Mucosa of rectum (tissue), 2 donors: ENCODE data around the gene ACOD1.
"Not testable (repeated sequence)": the region's sequence is repeated elsewhere in the genome, so short reads cannot be mapped to it uniquely, and the experiment has no call there.

Source experiments
- H3K27ac ChIP-seq, 2 donors: one replicate each; pipeline ENCODE4 v1.7.0; 2013; ENCODE audit warnings: inconsistent platforms in 2 of 2, low read depth in 2 of 2, low read length in 2 of 2
- H3K27me3 ChIP-seq, 2 donors: one replicate each; pipeline ENCODE4 v1.7.0; 2013; ENCODE audit warnings: low read length in 2 of 2; ENCODE audit not compliant: control insufficient read depth in 2 of 2, insufficient read depth in 2 of 2
- H3K36me3 ChIP-seq, 2 donors: one replicate each; pipeline ENCODE4 v1.7.0; 2013; ENCODE audit warnings: low read length in 2 of 2; ENCODE audit not compliant: control insufficient read depth in 2 of 2, insufficient read depth in 2 of 2
- H3K4me1 ChIP-seq, 2 donors: one replicate each; pipeline ENCODE4 v1.7.0; 2013; ENCODE audit warnings: low read length in 2 of 2, mild to moderate bottlenecking in 1 of 2; ENCODE audit not compliant: control insufficient read depth in 2 of 2, insufficient read depth in 2 of 2
- H3K4me3 ChIP-seq, 2 donors: one replicate each; pipeline ENCODE4 v1.7.0; 2013; ENCODE audit warnings: low read length in 2 of 2
- H3K9ac ChIP-seq, 2 donors: one replicate each; pipeline ENCODE4 v1.7.0; 2013; ENCODE audit warnings: low read length in 2 of 2, low read depth in 1 of 2, mild to moderate bottlenecking in 1 of 2
- H3K9me3 ChIP-seq, 2 donors: one replicate each; pipeline ENCODE4 v1.7.0; 2013; ENCODE audit warnings: low read length in 2 of 2; ENCODE audit not compliant: control insufficient read depth in 2 of 2
- donor health status: healthy.
- donor health status: Normal muscosa, but diverticular disease.

The ACOD1 gene

GRCh38 chr13:76948149-76948548 lies at the start of gene ACOD1:
Gene ACOD1 (plus strand): TSS chr13:76948511. CDS start chr13:76948559, 48 bp downstream.
- no peak within 1 kb of the TSS for H3K9ac ChIP-seq
- no peak within 1 kb of the TSS for H3K4me3 ChIP-seq
- no peaks in the 10 kb centered on the region for H3K4me1 ChIP-seq

GRCh38 chr13:76899066-76899465 lies 49.2 kb upstream of the ACOD1 start:
- H3K9me3 ChIP-seq, H3K36me3 ChIP-seq, H3K4me1 ChIP-seq, H3K27me3 ChIP-seq, H3K9ac ChIP-seq, H3K4me3 ChIP-seq, H3K27ac ChIP-seq: not testable (repeated sequence)

More at GRCh38 chr13:76948149-76948548, at the start of gene ACOD1:
- no peak within 1 kb of the TSS for H3K27ac ChIP-seq
- H3K9me3 ChIP-seq = no peaks in the 10 kb centered on the region
- no peaks in the 10 kb centered on the region for H3K36me3 ChIP-seq
- H3K27me3 ChIP-seq = no peaks in the 10 kb centered on the region

GRCh38 chr13:76903544-76904162 lies 44.7 kb upstream of the ACOD1 start:
- no peaks in the 10 kb centered on the region for H3K4me1 ChIP-seq
- H3K36me3 ChIP-seq = no peaks in the 10 kb centered on the region
- H3K4me3 ChIP-seq = no peak overlapping the region
- H3K27ac ChIP-seq = no peak overlapping the region
- H3K9me3 ChIP-seq = no peaks in the 10 kb centered on the region
- no peak overlapping the region for H3K9ac ChIP-seq
- H3K27me3 ChIP-seq = peaks cover 0 to 3% of the 10 kb centered on the region in 2 donors

GRCh38 chr13:76904507-76904906 lies 43.8 kb upstream of the ACOD1 start:
- H3K27me3 ChIP-seq = peaks cover 0 to 3% of the 10 kb centered on the region in 2 donors
- H3K36me3 ChIP-seq = no peaks in the 10 kb centered on the region
- H3K9ac ChIP-seq = no peak overlapping the region
- H3K9me3 ChIP-seq = no peaks in the 10 kb centered on the region
- H3K4me3 ChIP-seq = no peak overlapping the region
- no peak overlapping the region for H3K27ac ChIP-seq
- no peaks in the 10 kb centered on the region for H3K4me1 ChIP-seq

GRCh38 chr13:76912476-76912875 lies 35.8 kb upstream of the ACOD1 start:
- H3K27ac ChIP-seq = no peak overlapping the region
- H3K4me1 ChIP-seq = no peaks in the 10 kb centered on the region
- no peaks in the 10 kb centered on the region for H3K36me3 ChIP-seq
- no peak overlapping the region for H3K9ac ChIP-seq
- no peaks in the 10 kb centered on the region for H3K9me3 ChIP-seq
- no peaks in the 10 kb centered on the region for H3K27me3 ChIP-seq
- H3K4me3 ChIP-seq = no peak overlapping the region

GRCh38 chr13:76913898-76914297 lies 34.4 kb upstream of the ACOD1 start:
- H3K27ac ChIP-seq = no peak overlapping the region
- H3K36me3 ChIP-seq = no peaks in the 10 kb centered on the region
- no peak overlapping the region for H3K9ac ChIP-seq
- H3K27me3 ChIP-seq = no peaks in the 10 kb centered on the region
- H3K9me3 ChIP-seq = no peaks in the 10 kb centered on the region
- H3K4me1 ChIP-seq = no peaks in the 10 kb centered on the region
- H3K4me3 ChIP-seq = no peak overlapping the region

- Histone ChIP-seq H3K4me1 (no peaks in the 10 kb centered on the region), H3K9ac (no peak overlapping the region), H3K4me3 (no peak overlapping the region), H3K27me3 (no peaks in the 10 kb centered on the region), H3K27ac (no peak overlapping the region), H3K36me3 (no peaks in the 10 kb centered on the region), H3K9me3 (no peaks in the 10 kb centered on the region)
Observed at GRCh38 chr13:76917095-76917494, 31.2 kb upstream of the ACOD1 start.

- not testable (repeated sequence) for H3K9me3 ChIP-seq, H3K27me3 ChIP-seq, H3K27ac ChIP-seq, H3K4me3 ChIP-seq, H3K4me1 ChIP-seq, H3K9ac ChIP-seq, H3K36me3 ChIP-seq
Observed at GRCh38 chr13:76917755-76918481, 30.4 kb upstream of the ACOD1 start.

- H3K9ac ChIP-seq = no peak overlapping the region
- no peak overlapping the region for H3K4me3 ChIP-seq
- no peaks in the 10 kb centered on the region for H3K36me3 ChIP-seq
- no peak overlapping the region for H3K27ac ChIP-seq
- H3K4me1 ChIP-seq = no peaks in the 10 kb centered on the region
- no peaks in the 10 kb centered on the region for H3K9me3 ChIP-seq
- H3K27me3 ChIP-seq = no peaks in the 10 kb centered on the region
Observed at GRCh38 chr13:76921516-76921915, 26.8 kb upstream of the ACOD1 start.

GRCh38 chr13:76925115-76925514 lies 23.2 kb upstream of the ACOD1 start:
- Histone ChIP-seq H3K36me3 (no peaks in the 10 kb centered on the region), H3K4me3 (no peak overlapping the region), H3K9me3 (no peaks in the 10 kb centered on the region), H3K27me3 (no peaks in the 10 kb centered on the region), H3K9ac (no peak overlapping the region), H3K4me1 (no peaks in the 10 kb centered on the region), H3K27ac (no peak overlapping the region)
